Duodenal mucosa (tissue), 2 donors: Measurements from ENCODE around the gene HHIPL2.

Source experiments
- H3K27ac ChIP-seq: one replicate; pipeline ENCODE4 v1.7.0; 2013; ENCODE audit warnings: low read depth, low read length
- H3K27me3 ChIP-seq, 2 donors: one replicate each; pipeline ENCODE4 v1.7.0; 2013; ENCODE audit warnings: low read length in 2 of 2, control low read depth in 1 of 2; ENCODE audit not compliant: insufficient read depth in 2 of 2, control insufficient read depth in 1 of 2
- H3K36me3 ChIP-seq, 2 donors: one replicate each; pipeline ENCODE4 v1.7.0; 2013; ENCODE audit warnings: low read length in 2 of 2, control low read depth in 1 of 2; ENCODE audit not compliant: insufficient read depth in 2 of 2, control insufficient read depth in 1 of 2
- H3K4me1 ChIP-seq, 2 donors: one replicate each; pipeline ENCODE4 v1.7.0; 2013; ENCODE audit warnings: low read length in 2 of 2, control low read depth in 1 of 2; ENCODE audit not compliant: insufficient read depth in 2 of 2, control insufficient read depth in 1 of 2
- H3K4me3 ChIP-seq, 2 donors: one replicate each; pipeline ENCODE4 v1.7.0; 2013; ENCODE audit warnings: low read length in 2 of 2, low read depth in 1 of 2
- H3K9ac ChIP-seq, 2 donors: one replicate each; pipeline ENCODE4 v1.7.0; 2013; ENCODE audit warnings: low read length in 2 of 2, low read depth in 1 of 2
- H3K9me3 ChIP-seq, 2 donors: one replicate each; pipeline ENCODE4 v1.7.0; 2013; ENCODE audit warnings: low read length in 2 of 2, control low read depth in 1 of 2; ENCODE audit not compliant: control insufficient read depth in 1 of 2

Gene HHIPL2

DNA sequence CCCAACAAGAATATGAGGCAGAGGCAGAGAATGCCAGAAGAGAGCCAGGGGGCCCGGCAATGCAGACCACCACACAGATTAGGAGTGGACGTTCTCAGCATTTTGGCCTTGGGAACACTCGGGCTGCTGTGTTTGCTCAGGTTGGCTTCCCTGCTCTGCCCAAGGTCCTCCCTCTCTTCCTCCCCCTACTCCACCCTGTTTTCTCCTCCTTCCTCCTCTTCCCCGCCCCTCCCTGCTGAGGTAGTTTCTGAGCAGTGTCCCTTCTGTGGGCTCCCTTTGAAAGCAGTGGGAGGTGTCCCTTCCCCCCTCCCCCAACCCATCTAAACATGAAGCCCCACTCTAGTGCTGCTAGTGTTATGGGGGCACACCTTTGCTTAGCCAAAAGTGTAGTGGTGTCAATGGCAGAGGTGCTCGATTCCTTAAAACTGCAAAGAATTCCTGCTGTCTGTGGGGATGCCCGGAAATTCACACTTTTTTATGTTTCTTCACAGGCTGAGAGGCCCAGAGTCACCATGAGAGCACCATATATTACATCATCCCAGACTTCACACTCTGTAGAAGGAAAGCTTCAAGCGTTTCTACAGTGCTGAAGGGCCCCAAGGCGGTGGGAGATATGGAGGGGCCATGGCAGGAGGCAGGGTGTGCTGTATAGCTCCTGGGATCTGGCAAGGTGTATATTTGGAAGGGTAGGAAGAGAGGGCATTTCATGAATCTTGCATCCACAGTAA lies at the start of gene HHIPL2:
HHIPL2 (minus strand) TSS at position 161 of the 728 bp plus-strand sequence; CDS start at position 101, 60 bp downstream.
- no peak within 1 kb of the TSS for H3K27ac ChIP-seq
- no peaks in the 10 kb centered on the region for H3K36me3 ChIP-seq
- H3K9me3 ChIP-seq: no peaks in the 10 kb centered on the region
- H3K4me1 ChIP-seq: no peaks in the 10 kb centered on the region
- peaks cover 0 to 5% of the 10 kb centered on the region in 2 donors for H3K27me3 ChIP-seq
- no peak within 1 kb of the TSS for H3K9ac ChIP-seq
- no peak within 1 kb of the TSS for H3K4me3 ChIP-seq

DNA sequence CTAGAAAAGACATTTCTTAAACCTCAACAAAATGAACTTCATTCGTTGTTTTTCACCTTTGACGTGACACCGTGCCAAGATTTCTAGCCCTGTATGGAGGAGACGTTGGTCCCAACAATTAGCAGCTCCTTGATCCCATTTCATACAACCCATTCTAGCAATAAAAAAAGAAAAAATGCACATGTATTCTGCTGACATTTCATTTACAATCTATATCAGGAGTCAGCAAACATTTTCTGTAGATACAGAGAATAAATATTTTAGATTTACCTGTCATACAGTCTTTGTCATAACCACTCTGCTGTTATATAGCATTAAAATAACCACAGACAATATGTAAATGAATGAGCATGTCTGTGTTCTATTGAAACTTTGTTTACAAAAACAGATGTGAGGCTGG lies 48.8 kb upstream of the HHIPL2 start:
- no peaks in the 10 kb centered on the region for H3K36me3 ChIP-seq
- no peak overlapping the region for H3K27ac ChIP-seq
- no peaks in the 10 kb centered on the region for H3K27me3 ChIP-seq
- H3K4me3 ChIP-seq: no peak overlapping the region
- H3K4me1 ChIP-seq: no peaks in the 10 kb centered on the region
- no peaks in the 10 kb centered on the region for H3K9me3 ChIP-seq
- H3K9ac ChIP-seq: no peak overlapping the region

DNA sequence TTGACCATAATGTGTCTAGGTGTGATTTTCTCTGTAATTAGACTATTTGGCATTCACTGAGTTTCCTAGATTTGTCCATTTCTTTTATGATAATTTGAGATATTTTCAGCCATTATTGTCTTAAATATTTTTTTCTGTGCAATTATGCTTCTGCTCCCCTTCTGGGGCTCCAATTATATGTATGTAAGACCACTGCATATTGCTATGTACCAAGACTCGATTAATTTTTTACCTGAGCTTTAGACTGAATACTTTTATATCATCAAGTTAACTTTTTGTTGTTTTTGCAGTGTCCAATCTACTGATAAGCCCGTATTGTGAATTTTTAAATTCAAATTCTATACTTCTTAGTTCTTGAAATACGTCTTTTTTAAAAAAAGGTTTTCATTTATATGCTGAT lies 46.9 kb upstream of the HHIPL2 start:
- no peaks in the 10 kb centered on the region for H3K36me3 ChIP-seq
- H3K27me3 ChIP-seq: no peaks in the 10 kb centered on the region
- no peak overlapping the region for H3K27ac ChIP-seq
- H3K4me1 ChIP-seq: peaks cover 4 to 5% of the 10 kb centered on the region in 2 donors
- H3K9ac ChIP-seq: no peak overlapping the region
- H3K9me3 ChIP-seq: no peaks in the 10 kb centered on the region
- no peak overlapping the region for H3K4me3 ChIP-seq

DNA sequence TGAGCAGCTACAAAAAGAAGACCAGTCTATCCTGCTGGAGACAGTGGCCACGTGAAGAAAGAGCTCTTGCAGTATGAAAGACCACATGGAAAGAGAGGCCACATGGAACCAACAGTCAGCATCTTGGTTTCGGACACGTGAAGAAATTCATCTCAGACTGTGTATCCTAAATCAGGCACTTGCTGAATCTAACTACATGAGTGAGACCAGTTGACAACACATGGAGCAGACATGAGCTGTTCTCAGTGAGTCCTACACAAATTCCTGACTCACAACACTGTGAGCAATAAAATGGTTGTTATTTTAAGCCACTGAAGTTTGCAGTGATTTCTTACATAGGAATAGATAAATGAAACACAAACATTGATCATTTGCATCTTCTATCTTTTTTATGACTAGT lies 44.3 kb upstream of the HHIPL2 start:
- no peak overlapping the region for H3K9ac ChIP-seq
- H3K4me1 ChIP-seq: peaks cover 11% of the 10 kb centered on the region in 2 donors
- no peak overlapping the region for H3K4me3 ChIP-seq
- no peaks in the 10 kb centered on the region for H3K27me3 ChIP-seq
- H3K36me3 ChIP-seq: peaks cover 0 to under 1% of the 10 kb centered on the region in 2 donors
- no peaks in the 10 kb centered on the region for H3K9me3 ChIP-seq
- H3K27ac ChIP-seq: no peak overlapping the region

DNA sequence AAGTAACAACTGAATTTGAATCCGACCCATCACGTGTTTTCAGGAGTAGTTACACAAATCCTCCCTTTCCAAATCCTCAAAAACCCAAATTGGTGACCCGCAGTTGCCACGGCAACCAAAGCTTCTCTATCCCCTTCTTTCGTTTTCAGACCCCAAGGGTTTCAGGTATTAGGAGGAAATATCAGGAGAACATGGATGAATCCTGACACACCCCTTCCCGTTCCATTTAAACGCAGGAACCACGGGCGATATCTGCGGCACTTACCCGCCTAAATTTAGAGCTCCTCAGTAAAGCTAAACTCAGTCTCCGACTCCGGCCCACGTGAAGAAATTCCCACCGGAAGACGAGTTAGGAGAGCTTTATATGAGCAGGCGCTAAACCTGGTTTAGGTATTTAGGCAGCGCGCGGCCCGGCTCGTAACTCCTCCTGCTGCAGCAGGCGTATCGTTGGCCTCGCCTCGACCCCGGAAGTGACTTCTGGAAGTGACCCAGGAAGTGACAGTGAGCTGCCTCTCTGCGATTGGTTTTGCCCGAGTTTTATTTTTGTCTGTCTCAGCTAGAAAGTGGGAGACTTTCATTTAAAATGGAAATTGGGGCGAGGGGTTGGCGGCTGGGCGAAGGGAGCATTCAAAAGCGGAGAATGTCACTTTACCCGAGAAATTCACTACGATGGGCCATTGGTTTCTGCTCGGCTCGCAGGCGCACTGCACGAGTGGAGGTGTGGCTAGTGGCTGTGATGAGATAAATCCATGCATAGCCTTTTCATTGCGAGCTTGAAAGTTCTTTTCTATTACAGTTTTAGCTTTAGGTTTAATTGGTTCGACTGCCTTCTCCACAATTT lies 41.8 kb upstream of the HHIPL2 start, which contains the start of gene TAF1A:
TAF1A (minus strand) TSS at position 472 of the 841 bp plus-strand sequence.
- peaks cover 0 to 6% of the 10 kb centered on the region in 2 donors for H3K36me3 ChIP-seq
- peaks cover 11% of the 10 kb centered on the region in 2 donors for H3K4me1 ChIP-seq
- peak within 1 kb of the TSS; percentile 95 to 97 for H3K4me3 ChIP-seq
- H3K9me3 ChIP-seq: no peaks in the 10 kb centered on the region
- peak within 1 kb of the TSS; percentile 40 to 69 for H3K9ac ChIP-seq
- no peaks in the 10 kb centered on the region for H3K27me3 ChIP-seq
- peak within 1 kb of the TSS; percentile 32 for H3K27ac ChIP-seq

DNA sequence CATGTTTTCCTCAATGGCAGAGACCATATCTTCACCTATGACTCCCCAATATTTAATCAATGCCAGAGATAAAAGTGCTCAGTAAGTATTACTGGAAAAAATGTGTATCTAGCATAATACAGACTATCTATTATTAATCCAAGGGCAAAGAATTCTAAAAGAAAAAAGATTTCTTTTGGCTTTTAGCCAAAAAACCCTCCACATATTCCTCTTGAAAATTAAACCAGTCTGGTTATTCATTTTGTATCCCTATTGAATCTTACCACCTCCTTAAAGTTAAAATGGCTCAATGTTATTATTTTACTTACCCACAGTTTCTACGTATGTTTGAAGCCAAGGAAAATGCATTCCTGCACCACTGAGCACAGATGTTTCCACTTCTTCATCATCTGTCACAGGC lies 40.2 kb upstream of the HHIPL2 start:
- H3K27ac ChIP-seq: no peak overlapping the region
- H3K4me3 ChIP-seq: no peak overlapping the region
- no peaks in the 10 kb centered on the region for H3K9me3 ChIP-seq
- H3K27me3 ChIP-seq: no peaks in the 10 kb centered on the region
- H3K4me1 ChIP-seq: peaks cover 11% of the 10 kb centered on the region in 2 donors
- peaks cover 3 to 6% of the 10 kb centered on the region in 2 donors for H3K36me3 ChIP-seq
- no peak overlapping the region for H3K9ac ChIP-seq

DNA sequence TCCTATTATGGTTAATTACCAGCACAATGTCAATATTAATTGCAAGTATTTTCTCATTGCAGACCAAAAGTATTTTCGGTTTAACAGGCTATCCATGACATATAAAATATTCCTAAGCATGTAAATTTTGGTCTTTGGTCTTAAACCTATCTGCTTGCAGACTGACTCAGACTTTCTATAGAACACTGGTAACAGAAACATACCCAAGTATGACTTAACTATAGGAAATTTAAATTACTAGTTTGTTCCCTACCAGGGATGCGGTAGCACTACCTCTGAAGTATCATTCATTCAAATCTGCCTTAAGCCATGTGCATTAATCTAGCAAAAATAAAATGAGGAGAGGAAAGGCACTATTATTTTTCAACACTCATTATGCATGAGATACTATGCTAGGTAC lies 38.9 kb upstream of the HHIPL2 start:
- Histone ChIP-seq H3K36me3 (peaks cover 3 to 6% of the 10 kb centered on the region in 2 donors), H3K4me3 (no peak overlapping the region), H3K4me1 (peaks cover 11% of the 10 kb centered on the region in 2 donors), H3K27me3 (no peaks in the 10 kb centered on the region), H3K27ac (no peak overlapping the region), H3K9me3 (no peaks in the 10 kb centered on the region), H3K9ac (no peak overlapping the region)

DNA sequence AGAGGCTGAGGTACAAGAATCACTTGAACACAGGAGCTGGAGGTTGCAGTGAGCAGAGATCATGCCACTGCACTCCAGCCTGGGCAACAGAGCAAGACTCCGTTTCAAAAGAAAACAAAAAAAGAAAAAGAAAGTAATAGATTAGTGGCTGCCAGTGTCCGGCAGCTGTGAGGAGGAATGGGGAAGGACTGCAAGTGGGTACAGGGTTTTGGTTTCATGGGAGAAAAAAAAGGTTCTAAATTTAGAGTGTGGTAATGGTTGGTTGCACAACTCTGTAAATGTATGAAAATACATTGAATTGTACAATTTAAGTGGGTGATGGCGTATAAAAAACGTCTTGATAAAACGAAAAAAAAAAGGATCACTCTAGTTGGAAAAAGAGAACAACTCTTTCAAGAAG lies 35.2 kb upstream of the HHIPL2 start:
- H3K36me3 ChIP-seq: peaks cover 3 to 6% of the 10 kb centered on the region in 2 donors
- H3K27me3 ChIP-seq: no peaks in the 10 kb centered on the region
- H3K4me1 ChIP-seq: no peaks in the 10 kb centered on the region
- H3K9me3 ChIP-seq: no peaks in the 10 kb centered on the region
- H3K27ac ChIP-seq: no peak overlapping the region
- H3K9ac ChIP-seq: no peak overlapping the region
- no peak overlapping the region for H3K4me3 ChIP-seq

DNA sequence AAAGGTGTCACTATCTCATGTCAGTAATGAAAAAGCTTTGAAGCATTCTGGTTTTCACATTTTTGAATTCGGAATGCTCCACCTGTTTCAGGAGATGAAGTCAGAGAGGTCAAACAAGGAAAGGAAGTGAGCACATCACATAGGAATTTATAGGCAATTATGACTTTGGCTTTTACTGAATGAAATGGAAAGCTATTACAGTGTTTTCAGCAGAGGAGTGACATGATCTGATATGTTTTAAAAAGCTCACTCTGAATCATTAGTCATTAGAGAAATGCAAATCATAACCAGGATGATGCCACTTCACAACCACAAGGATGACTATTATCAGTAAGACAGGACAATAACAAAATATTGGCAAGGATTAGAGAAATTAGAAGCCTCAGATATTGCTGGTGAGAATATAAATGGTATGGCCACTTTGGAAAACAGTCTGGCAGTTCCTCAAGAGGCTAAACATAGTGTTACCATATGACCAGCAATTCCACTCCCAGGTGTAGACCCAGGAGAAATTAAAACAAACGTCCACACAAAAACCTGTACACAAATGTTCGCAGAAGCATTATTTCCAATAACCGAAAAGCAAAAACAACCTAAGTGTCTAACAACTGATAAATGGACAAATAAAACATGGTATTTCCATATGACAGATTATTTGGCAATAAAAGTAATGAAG lies 34.3 kb upstream of the HHIPL2 start:
- H3K9ac ChIP-seq: no peak overlapping the region

DNA sequence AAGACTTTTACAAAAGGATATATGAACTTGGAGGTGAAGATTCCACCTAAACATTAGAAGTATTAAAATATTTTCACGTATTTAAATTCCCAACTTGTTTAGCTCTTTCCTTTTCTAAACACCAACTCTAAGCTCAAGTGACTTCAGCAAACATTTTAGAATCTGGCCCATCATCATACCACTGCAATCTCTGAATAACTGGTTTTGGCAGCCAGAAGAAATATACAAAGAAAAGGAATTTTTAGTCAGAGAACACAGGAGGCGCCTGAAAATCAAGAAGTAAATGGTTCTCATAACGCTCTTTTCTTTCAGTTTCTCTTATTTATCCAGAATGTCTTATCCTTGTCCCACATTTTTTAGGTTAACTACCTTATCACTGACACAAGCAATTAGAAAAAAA lies 31.4 kb upstream of the HHIPL2 start:
- H3K9me3 ChIP-seq: no peaks in the 10 kb centered on the region
- H3K4me1 ChIP-seq: no peaks in the 10 kb centered on the region
- no peak overlapping the region for H3K9ac ChIP-seq
- H3K27me3 ChIP-seq: no peaks in the 10 kb centered on the region
- H3K36me3 ChIP-seq: peaks cover 5 to 11% of the 10 kb centered on the region in 2 donors
- H3K4me3 ChIP-seq: no peak overlapping the region
- H3K27ac ChIP-seq: no peak overlapping the region

More for the DNA sequence above, 34.3 kb upstream of the HHIPL2 start:
- Histone ChIP-seq H3K9me3 (no peaks in the 10 kb centered on the region), H3K27me3 (no peaks in the 10 kb centered on the region), H3K36me3 (peaks cover 6 to 11% of the 10 kb centered on the region in 2 donors), H3K4me3 (no peak overlapping the region), H3K27ac (no peak overlapping the region), H3K4me1 (no peaks in the 10 kb centered on the region)
